Spleen (tissue), 11 donors: ENCODE data around the gene FLT4. TPM values are rescaled to one million over a fixed set of nuclear protein-coding genes. Genes with fewer than 3 reads are reported as not detected.

Source experiments
- DNase-seq: peaks from one replicate; pipeline ENCODE4 v3.0.0-alpha.2; 2020
- H3K27ac ChIP-seq, 8 donors: fragments of 200-600 bp; sonication (generic) in 7 of 8; 1 replicate in 4 of 8; 2 replicates in 4 of 8; pipeline versions ENCODE4 v1.5.0 to v1.8.0; 2016 to 2021; ENCODE audit warnings: inconsistent platforms in 4 of 8, mild to moderate bottlenecking in 4 of 8, moderate library complexity in 1 of 8
- H3K27me3 ChIP-seq, 7 donors: fragments of 200-600 bp; sonication (generic) in 6 of 7; replicated peaks in 1 of 7; 1 replicate in 4 of 7; 2 replicates in 3 of 7; pipeline versions ENCODE4 v1.5.0 to v1.8.0; 2016 to 2021; ENCODE audit warnings: inconsistent platforms in 3 of 7, mild to moderate bottlenecking in 1 of 7
- H3K36me3 ChIP-seq, 6 donors: fragments of 200-600 bp; sonication (generic) in 5 of 6; 1 replicate in 4 of 6; 2 replicates in 2 of 6; pipeline versions ENCODE4 v1.5.0 to v1.8.0; 2016 to 2021; ENCODE audit warnings: inconsistent platforms in 2 of 6
- H3K4me1 ChIP-seq, 6 donors: fragments of 200-600 bp; sonication (generic) in 5 of 6; 1 replicate in 3 of 6; 2 replicates in 3 of 6; pipeline versions ENCODE4 v1.5.0 to v1.8.0; 2016 to 2021; ENCODE audit warnings: inconsistent platforms in 3 of 6
- H3K4me3 ChIP-seq, 8 donors: fragments of 200-600 bp; sonication (generic) in 7 of 8; 1 replicate in 4 of 8; 2 replicates in 4 of 8; pipeline versions ENCODE4 v1.5.0 to v1.8.0; 2016 to 2021; ENCODE audit warnings: inconsistent platforms in 4 of 8, mild to moderate bottlenecking in 4 of 8, moderate library complexity in 2 of 8
- H3K9me3 ChIP-seq, 8 donors: fragments of 200-600 bp; sonication (generic) in 7 of 8; 1 replicate in 4 of 8; 2 replicates in 4 of 8; pipeline versions ENCODE4 v1.5.0 to v1.8.0; 2016 to 2021; ENCODE audit warnings: inconsistent platforms in 4 of 8
- CTCF ChIP-seq, 11 experiments: fragments of 200-600 bp in 7 of 11; fragments of 450-650 bp in 4 of 11; sonication (generic) in 4 of 11; IDR thresholded peaks in 8 of 11; conservative IDR thresholded peaks in 3 of 11; 1 replicate in 7 of 11; 2 replicates in 4 of 11; pipeline versions ENCODE4 v1.4.0 to v1.8.0; 2016 to 2021; ENCODE audit warnings: antibody characterized with exemption in 11 of 11, inconsistent platforms in 4 of 11, mild to moderate bottlenecking in 1 of 11
- POLR2A ChIP-seq, 3 donors: fragments of 450-650 bp; IDR thresholded peaks; one replicate each; pipeline ENCODE4 v1.5.1; 2017; ENCODE audit warnings: antibody characterized with exemption in 3 of 3, mild to moderate bottlenecking in 1 of 3
- POLR2AphosphoS5 ChIP-seq, 3 donors: sonication (generic); formaldehyde crosslinking; IDR thresholded peaks; one replicate each; pipeline ENCODE4 v1.5.1; 2017; ENCODE audit warnings: antibody characterized with exemption in 3 of 3
- WGBS, 5 donors: extraction: QIAGEN DNeasy Blood & Tissue Kit in 3 of 5; methylation state at CpG; one replicate each; pipeline versions ENCODE4 v1.1.5 to v1.1.7; 2013 to 2018; 5-methylcytosine and 5-hydroxymethylcytosine counted together
- intact Hi-C: fragments of 100-400 bp; cut with DNase I; formaldehyde crosslinking; loops from one replicate; pipeline ENCODE4 v1.15.0; 2023; ENCODE audit warnings: low total_unique reads
- polyA plus RNA-seq, 3 donors: library from polyadenylated mRNA; stranded (reverse); fragments of 200-250 nt; gene quantifications; one replicate each; pipeline ENCODE4 v1.2.1, GENCODE V29; 2013
- total RNA-seq, 7 donors: library from RNA; depleted of rRNA in 3 of 7; stranded (reverse); fragments of >200 nt in 3 of 7; fragmentation: NEBNext Ultra II Directional in 4 of 7; extraction: Animal tissue kit (Norgen Biotek cat#: 25700) in 4 of 7; gene quantifications; one replicate each; pipeline versions ENCODE4 v1.1.0 to v1.2.1, GENCODE V29; 2016 to 2021
- donor health status: healthy with polysubstance abuse.
- donor health status: DM: no; HTN: no; CAD: no; lungs with moderate emphysema.
- donor health status: DM: no; HTN: no; CAD: no.
- donor health status: Bipolar disorder and iron deficiency.
- donor health status: healthy.
- donor health status: DM: no; HTN: no; CAD: no.
- donor health status: DM: yes; HTN: yes; CAD: no.

Gene FLT4
- total and polyA plus RNA-seq, 10 donors, result 3.5 to 61.4 (median 34.8) TPM

- DNase-seq, result no peak
- no peak for TF ChIP-seq POLR2A (IDR thresholded peaks at IDR 0.05)
- no peak for TF ChIP-seq CTCF (IDR thresholded peaks at IDR 0.05 in 8 of 11, conservative IDR thresholded peaks at IDR 0.05 in 3 of 11)
- TF ChIP-seq POLR2AphosphoS5 (IDR thresholded peaks at IDR 0.05), result no peak
- H3K36me3 ChIP-seq, result no peaks in the 10 kb centered on the region
- no peaks in the 10 kb centered on the region for H3K4me1 ChIP-seq
- no peak overlapping the region for H3K4me3 ChIP-seq
- peaks cover 0 to 5% (median 0%) of the 10 kb centered on the region in 7 donors for H3K27me3 ChIP-seq
- WGBS, 5 donors, result 85 to 89% (median 88%) methylated on average over 16 of the region's 16 CpGs
- intact Hi-C loops, result no loop called here
- no peak overlapping the region for H3K27ac ChIP-seq
- H3K9me3 ChIP-seq, result no peaks in the 10 kb centered on the region
Observed at GRCh38 chr5:180598797-180599589, 50.4 kb downstream of the FLT4 start.

- Histone ChIP-seq H3K9me3 (no peaks in the 10 kb centered on the region), H3K27me3 (peaks cover 0 to 12% (median 0%) of the 10 kb centered on the region in 7 donors), H3K36me3 (no peaks in the 10 kb centered on the region), H3K4me1 (no peaks in the 10 kb centered on the region), H3K27ac (no peak overlapping the region), H3K4me3 (no peak overlapping the region)
- intact Hi-C loops, result no loop called here
- TF ChIP-seq CTCF (IDR thresholded peaks at IDR 0.05 in 8 of 11, conservative IDR thresholded peaks at IDR 0.05 in 3 of 11), result no peak
- no peak for TF ChIP-seq POLR2A (IDR thresholded peaks at IDR 0.05)
- TF ChIP-seq POLR2AphosphoS5 (IDR thresholded peaks at IDR 0.05), result no peak
- 77 to 93% (median 84%) methylated on average over 8 to 9 of the region's 9 CpGs for WGBS, 5 donors
- DNase-seq, result no peak
Observed at GRCh38 chr5:180598316-180598701, 51.1 kb downstream of the FLT4 start.

GRCh38 chr5:180596668-180597231 is 52.6 kb downstream of the FLT4 start:
- H3K36me3 ChIP-seq, result no peaks in the 10 kb centered on the region
- H3K27me3 ChIP-seq, result peaks cover 0 to 27% (median 2%) of the 10 kb centered on the region in 7 donors
- 61 to 76% (median 63%) methylated on average over 16 to 24 of the region's 24 CpGs for WGBS, 5 donors
- no peak for TF ChIP-seq CTCF (IDR thresholded peaks at IDR 0.05 in 8 of 11, conservative IDR thresholded peaks at IDR 0.05 in 3 of 11)
- no peak for DNase-seq
- no peak overlapping the region for H3K27ac ChIP-seq
- intact Hi-C loops, result no loop called here
- no peaks in the 10 kb centered on the region for H3K9me3 ChIP-seq
- H3K4me3 ChIP-seq, result no peak overlapping the region
- H3K4me1 ChIP-seq, result peaks cover 0 to 3% (median under 1%) of the 10 kb centered on the region in 6 donors

- no peaks in the 10 kb centered on the region for H3K36me3 ChIP-seq
- no peak for DNase-seq
- no peak for TF ChIP-seq CTCF (IDR thresholded peaks at IDR 0.05 in 8 of 11, conservative IDR thresholded peaks at IDR 0.05 in 3 of 11)
- no peak for TF ChIP-seq POLR2A (IDR thresholded peaks at IDR 0.05)
- no peak for TF ChIP-seq POLR2AphosphoS5 (IDR thresholded peaks at IDR 0.05)
- H3K27ac ChIP-seq, result no peak overlapping the region
- peaks cover 0 to 33% (median 8%) of the 10 kb centered on the region in 7 donors for H3K27me3 ChIP-seq
- H3K4me1 ChIP-seq, result peaks cover 0 to 9% (median 7%) of the 10 kb centered on the region in 6 donors
- no peaks in the 10 kb centered on the region for H3K9me3 ChIP-seq
- intact Hi-C loops, result no loop called here
- WGBS, 5 donors, result 92 to 97% (median 93%) methylated on average over 10 to 12 of the region's 12 CpGs
- no peak overlapping the region for H3K4me3 ChIP-seq
Observed at GRCh38 chr5:180596115-180596667, 53.2 kb downstream of the FLT4 start.
